ENCODE data around the gene KMT2D.

Gene KMT2D

GRCh38 chr12:49015196-49015595, 45.4 kb downstream of the KMT2D start:
- no peak for DNase-seq

- DNase-seq: no peak
Measured at GRCh38 chr12:49014547-49014946, 46.0 kb downstream of the KMT2D start.

- no peak for DNase-seq
Measured at GRCh38 chr12:49013428-49013827, 47.2 kb downstream of the KMT2D start.

GRCh38 chr12:49012739-49013138, 47.9 kb downstream of the KMT2D start:
- no peak for DNase-seq

All from CD4-positive, alpha-beta T cell treated with Interleukin-4 for 1 hour (primary cell).